MCF 10A (cell line): ENCODE data around the gene GAPT. TPM values are rescaled to one million over a fixed set of nuclear protein-coding genes. Genes with fewer than 3 reads are reported as not detected.
A peak's percentile ranks its signal among the peaks of the same experiment; 100 is the strongest.

Source experiments
- BruUV-seq: library from RNA; stranded (reverse); fragments of 400-500 nt; replicated peaks from 2 replicates; lab custom pipeline; 2021; lab: Mats Ljungman, UMichigan
- CTCF ChIA-PET: fragments of 300-600 bp; sonication (Branson Sonifier 250); formaldehyde crosslinking; extraction: SDS; loops from one replicate; lab custom pipeline; 2021; ENCODE audit warnings: antibody characterized with exemption, inconsistent platforms; lab: Yijun Ruan, JAX
- POLR2A ChIA-PET: fragments of 300-600, 350-650 bp; sonication (Branson Sonifier 250); formaldehyde crosslinking; extraction: SDS; loops from one replicate; lab custom pipeline; 2020; ENCODE audit warnings: antibody characterized with exemption, inconsistent platforms; lab: Yijun Ruan, JAX
- DNase-seq: peaks from one replicate; pipeline ENCODE4 v3.0.0-alpha.2; 2018; ENCODE audit not compliant: unreplicated experiment
- H3K27ac Mint-ChIP-seq: one replicate; pipeline ENCODE4 v1.8.0; 2022; ENCODE audit warnings: mild to moderate bottlenecking, low read depth, mixed read lengths; ENCODE audit not compliant: unreplicated experiment
- H3K27me3 Mint-ChIP-seq: one replicate; pipeline ENCODE4 v1.8.0; 2022; ENCODE audit warnings: mixed read lengths; ENCODE audit not compliant: insufficient read depth, unreplicated experiment
- H3K36me3 Mint-ChIP-seq: one replicate; pipeline ENCODE4 v1.8.0; 2022; ENCODE audit warnings: mild to moderate bottlenecking, moderate library complexity, mixed read lengths; ENCODE audit not compliant: insufficient read depth, unreplicated experiment
- H3K4me1 Mint-ChIP-seq: one replicate; pipeline ENCODE4 v1.8.0; 2022; ENCODE audit warnings: mixed read lengths; ENCODE audit not compliant: insufficient read depth, unreplicated experiment
- H3K4me3 Mint-ChIP-seq: one replicate; pipeline ENCODE4 v1.8.0; 2022; ENCODE audit warnings: mild to moderate bottlenecking, moderate library complexity, mixed read lengths; ENCODE audit not compliant: unreplicated experiment
- H3K9me3 Mint-ChIP-seq: one replicate; pipeline ENCODE4 v1.8.0; 2022; ENCODE audit warnings: mixed read lengths; ENCODE audit not compliant: unreplicated experiment
- intact Hi-C: fragments of 100-400 bp; cut with micrococcal nuclease; formaldehyde crosslinking; loops from 2 replicates; pipeline ENCODE4 v1.14.1; 2022
- total RNA-seq: library from RNA; stranded (reverse); gene quantifications from 2 replicates; pipeline ENCODE4 v1.2.3, GENCODE V29; 2022
- TF ChIP-seq, protein P1 (sequence below): fragments of 200-600 bp; IDR thresholded peaks from one replicate; pipeline ENCODE4 v1.8.0; 2022; ENCODE audit warnings: antibody characterized with exemption, mild to moderate bottlenecking; ENCODE audit not compliant: unreplicated experiment

The GAPT gene
- total RNA-seq, 1 experiment from 2014 or later: not detected

DNA sequence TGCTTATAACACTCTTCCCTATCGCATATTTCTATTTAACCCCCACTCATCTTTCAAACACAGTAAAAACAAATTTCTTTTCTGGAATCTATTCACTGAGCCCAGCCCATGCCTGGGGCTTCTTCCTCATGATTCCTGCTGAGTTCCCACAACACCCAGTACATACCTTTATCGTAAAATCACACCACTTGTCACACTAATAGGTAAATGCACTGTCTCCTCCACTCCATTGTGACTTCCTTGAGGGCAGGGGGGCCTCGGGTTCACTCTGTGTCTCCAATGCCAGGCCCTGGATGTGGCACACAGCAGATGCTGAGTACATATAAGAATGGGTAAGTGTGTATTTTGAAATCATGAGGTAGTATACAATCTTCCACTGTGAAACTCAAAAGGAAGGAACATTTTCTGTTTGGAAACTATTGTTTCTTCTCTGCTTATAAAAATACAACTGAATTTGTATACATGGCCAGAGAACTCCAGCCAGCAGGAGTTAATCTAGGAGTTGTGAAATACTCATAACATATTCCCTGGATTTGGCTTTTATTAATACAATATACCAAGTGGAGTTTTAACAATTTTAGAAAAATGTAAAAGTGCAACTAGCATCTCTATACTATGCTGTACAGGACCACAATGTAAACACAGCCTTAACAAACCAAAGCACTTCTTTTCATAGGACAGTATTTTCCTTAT is 38.5 kb upstream of the GAPT start:
- intact Hi-C loops: loop anchor here (5.0 to 10.0 kb wide), 3 partner anchors 138 to 455 kb away; no protein-coding TSS in a partner anchor
- POLR2A ChIA-PET: interaction anchor here (1.0 kb wide), 2 partner anchors 565 to 676 kb away, joined by 3 to 4 read pairs; no protein-coding TSS in a partner anchor
- CTCF ChIA-PET: no interaction called here
- TF ChIP-seq, protein P1, sequence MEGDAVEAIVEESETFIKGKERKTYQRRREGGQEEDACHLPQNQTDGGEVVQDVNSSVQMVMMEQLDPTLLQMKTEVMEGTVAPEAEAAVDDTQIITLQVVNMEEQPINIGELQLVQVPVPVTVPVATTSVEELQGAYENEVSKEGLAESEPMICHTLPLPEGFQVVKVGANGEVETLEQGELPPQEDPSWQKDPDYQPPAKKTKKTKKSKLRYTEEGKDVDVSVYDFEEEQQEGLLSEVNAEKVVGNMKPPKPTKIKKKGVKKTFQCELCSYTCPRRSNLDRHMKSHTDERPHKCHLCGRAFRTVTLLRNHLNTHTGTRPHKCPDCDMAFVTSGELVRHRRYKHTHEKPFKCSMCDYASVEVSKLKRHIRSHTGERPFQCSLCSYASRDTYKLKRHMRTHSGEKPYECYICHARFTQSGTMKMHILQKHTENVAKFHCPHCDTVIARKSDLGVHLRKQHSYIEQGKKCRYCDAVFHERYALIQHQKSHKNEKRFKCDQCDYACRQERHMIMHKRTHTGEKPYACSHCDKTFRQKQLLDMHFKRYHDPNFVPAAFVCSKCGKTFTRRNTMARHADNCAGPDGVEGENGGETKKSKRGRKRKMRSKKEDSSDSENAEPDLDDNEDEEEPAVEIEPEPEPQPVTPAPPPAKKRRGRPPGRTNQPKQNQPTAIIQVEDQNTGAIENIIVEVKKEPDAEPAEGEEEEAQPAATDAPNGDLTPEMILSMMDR: no peak
- Mint-ChIP-seq H3K36me3 (peaks cover 59% of the 10 kb centered on the region), H3K4me3 (peak overlapping the region; percentile 1), H3K4me1 (peaks cover 43% of the 10 kb centered on the region), H3K27ac (peak overlapping the region; percentile 55), H3K9me3 (no peaks in the 10 kb centered on the region), H3K27me3 (no peaks in the 10 kb centered on the region)
- DNase-seq: no peak
- no TSS peak for BruUV-seq

DNA sequence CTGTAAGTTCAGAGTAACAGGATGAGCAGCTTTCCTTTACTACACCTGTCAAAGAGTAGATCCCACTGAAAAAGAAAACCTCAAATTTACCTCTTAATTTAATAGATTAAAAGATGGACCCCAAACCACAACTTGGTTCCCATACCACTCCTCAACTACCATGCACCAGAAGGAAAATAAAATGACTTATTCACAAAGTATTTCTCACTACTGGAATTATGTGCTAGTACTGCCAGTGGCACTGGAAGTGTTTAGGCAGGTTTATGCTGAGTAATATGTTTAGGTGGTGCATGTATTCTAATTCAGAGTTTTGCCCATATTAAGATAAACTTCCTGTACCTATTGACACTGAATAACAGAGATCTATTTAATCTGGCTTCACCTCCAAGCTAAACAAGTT is 37.9 kb upstream of the GAPT start:
- Mint-ChIP-seq H3K4me1 (peaks cover 43% of the 10 kb centered on the region), H3K36me3 (peaks cover 65% of the 10 kb centered on the region), H3K27ac (no peak overlapping the region), H3K27me3 (no peaks in the 10 kb centered on the region), H3K4me3 (no peak overlapping the region), H3K9me3 (no peaks in the 10 kb centered on the region)
- CTCF ChIA-PET: interaction anchor here (0.6 kb wide), 2 partner anchors 266 to 1086 kb away, joined by 3 read pairs; no protein-coding TSS in a partner anchor
- no peak for DNase-seq
- intact Hi-C loops: loop anchor here (5.0 to 10.0 kb wide), 3 partner anchors 139 to 456 kb away; no protein-coding TSS in a partner anchor
- POLR2A ChIA-PET: interaction anchor here (0.6 to 1.0 kb wide), 4 partner anchors 30 to 676 kb away, joined by 3 to 4 read pairs (median 4); no protein-coding TSS in a partner anchor
- no TSS peak for BruUV-seq
- TF ChIP-seq, protein P1: no peak

DNA sequence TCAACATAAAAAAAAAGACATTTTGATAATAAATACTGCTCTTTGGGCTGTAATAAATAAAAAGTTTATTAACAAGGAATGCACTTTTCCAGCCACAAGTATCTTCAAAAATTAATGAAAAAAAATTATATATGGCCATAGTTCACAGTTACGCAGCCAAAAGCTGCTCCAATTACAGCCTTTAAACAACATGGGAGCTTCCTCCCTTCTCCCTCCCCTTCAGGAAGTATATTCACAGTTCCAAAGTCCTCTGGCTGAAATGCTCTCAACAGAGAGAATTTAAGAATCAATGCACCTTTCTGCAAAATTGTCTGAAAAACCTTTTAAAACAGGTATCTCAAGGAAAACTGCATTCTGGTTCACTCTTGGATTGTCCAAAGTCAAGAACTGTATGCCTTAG is 37.2 kb upstream of the GAPT start:
- no TSS peak for BruUV-seq
- POLR2A ChIA-PET: interaction anchor here (0.6 to 1.0 kb wide), 6 partner anchors 31 to 677 kb away, joined by 3 to 4 read pairs (median 3); no protein-coding TSS in a partner anchor
- TF ChIP-seq, protein P1: no peak
- Mint-ChIP-seq H3K4me1 (peaks cover 43% of the 10 kb centered on the region), H3K27ac (no peak overlapping the region), H3K27me3 (no peaks in the 10 kb centered on the region), H3K4me3 (peak overlapping the region; percentile 92), H3K9me3 (no peaks in the 10 kb centered on the region), H3K36me3 (peaks cover 72% of the 10 kb centered on the region)
- intact Hi-C loops: loop anchor here (5.0 to 10.0 kb wide), 3 partner anchors 139 to 457 kb away; no protein-coding TSS in a partner anchor
- CTCF ChIA-PET: interaction anchor here (0.6 kb wide), 2 partner anchors 267 to 1087 kb away, joined by 3 read pairs; no protein-coding TSS in a partner anchor
- no peak for DNase-seq

DNA sequence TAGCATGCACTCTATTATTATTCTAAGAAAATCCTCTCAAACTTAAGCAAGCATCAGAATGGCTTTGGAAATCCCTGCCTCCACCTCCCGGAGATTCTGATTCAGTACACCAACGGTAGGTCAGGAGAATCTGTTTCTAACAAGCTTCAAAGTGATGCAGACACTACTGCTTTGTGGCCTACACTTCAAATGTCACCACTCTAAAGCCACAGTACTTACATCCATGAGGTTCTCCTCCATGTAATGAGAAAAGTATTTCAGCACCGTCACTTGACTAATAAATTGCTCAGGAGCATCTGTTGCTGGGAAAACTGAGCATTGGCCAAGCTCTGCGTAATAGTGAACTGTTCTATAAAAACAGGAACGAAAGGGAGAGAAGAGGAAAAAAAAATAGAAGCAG is 36.2 kb upstream of the GAPT start:
- Mint-ChIP-seq H3K27me3 (no peaks in the 10 kb centered on the region), H3K9me3 (no peaks in the 10 kb centered on the region), H3K4me1 (peaks cover 43% of the 10 kb centered on the region), H3K4me3 (peak overlapping the region; percentile 92), H3K27ac (no peak overlapping the region), H3K36me3 (peaks cover 79% of the 10 kb centered on the region)
- TF ChIP-seq, protein P1: no peak
- BruUV-seq: no TSS peak
- POLR2A ChIA-PET: interaction anchor here (0.9 to 1.8 kb wide), 4 partner anchors 10 to 620 kb away, joined by 3 to 4 read pairs (median 3); no protein-coding TSS in a partner anchor
- intact Hi-C loops: loop anchor here (5.0 to 10.0 kb wide), 3 partner anchors 140 to 360 kb away; no protein-coding TSS in a partner anchor
- CTCF ChIA-PET: interaction anchor here (1.8 to 2.8 kb wide), 2 partner anchors 567 to 805 kb away, joined by 4 to 21 read pairs; no protein-coding TSS in a partner anchor
- no peak for DNase-seq
